NCI-H345 treated with DMSO at 0.1 percent for 48 hours (cell line): ENCODE measurements around the gene ATP1A3.
"Not testable (repeated sequence)": the region's sequence is repeated elsewhere in the genome, so short reads cannot be mapped to it uniquely, and the experiment has no call there.

ENCODE experiments used
- DNase-seq: peaks from one replicate; lab custom pipeline; 2025; ENCODE audit not compliant: unreplicated experiment; lab: John Stamatoyannopoulos, UW

The ATP1A3 gene

DNA sequence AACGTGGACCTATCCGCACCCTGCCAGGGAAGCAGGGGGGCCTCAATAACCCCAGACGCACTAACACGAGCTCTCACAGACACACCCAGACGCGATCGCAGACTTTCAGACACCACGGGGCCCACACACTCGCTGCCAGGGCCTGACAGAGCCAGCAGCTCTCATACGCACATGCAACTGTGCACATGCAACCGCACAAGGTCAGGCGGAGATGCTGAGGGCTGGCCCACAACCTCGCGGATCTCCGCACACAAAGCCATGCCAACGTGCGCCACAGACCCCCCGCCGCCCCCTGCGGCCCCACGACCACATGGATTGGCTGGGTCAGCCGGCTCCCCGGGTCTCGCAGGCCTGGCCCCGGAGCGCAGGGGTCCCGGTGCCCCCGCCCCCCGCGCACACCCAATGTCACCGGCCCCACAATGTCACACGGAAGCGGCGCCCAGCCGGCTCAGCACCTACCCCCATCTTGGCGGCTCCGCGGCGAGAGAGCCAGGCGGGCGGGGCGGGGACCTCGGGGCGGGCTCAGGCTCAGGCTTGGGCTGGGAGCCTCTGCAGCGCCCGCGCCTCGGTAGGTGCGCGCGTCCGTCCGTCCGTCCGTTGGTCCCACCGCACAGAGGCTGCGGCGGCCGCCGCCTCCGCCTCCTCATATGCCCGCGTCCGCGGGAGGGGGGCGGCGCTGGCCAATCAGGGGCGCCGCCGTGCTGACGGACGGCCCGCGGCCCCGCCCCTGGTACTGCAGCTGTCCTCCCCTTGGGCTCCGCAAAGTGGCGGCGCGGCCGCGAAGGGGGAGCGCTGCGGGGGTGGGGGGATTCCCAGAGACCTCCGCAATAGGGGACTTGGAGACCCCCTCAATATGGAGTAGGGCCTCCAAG lies at the start of gene ATP1A3:
TSS of gene ATP1A3 (minus strand) at position 619 of the 872 bp plus-strand sequence. CDS start at position 465, 154 bp downstream.
- DNase-seq = peak; percentile 8

DNA sequence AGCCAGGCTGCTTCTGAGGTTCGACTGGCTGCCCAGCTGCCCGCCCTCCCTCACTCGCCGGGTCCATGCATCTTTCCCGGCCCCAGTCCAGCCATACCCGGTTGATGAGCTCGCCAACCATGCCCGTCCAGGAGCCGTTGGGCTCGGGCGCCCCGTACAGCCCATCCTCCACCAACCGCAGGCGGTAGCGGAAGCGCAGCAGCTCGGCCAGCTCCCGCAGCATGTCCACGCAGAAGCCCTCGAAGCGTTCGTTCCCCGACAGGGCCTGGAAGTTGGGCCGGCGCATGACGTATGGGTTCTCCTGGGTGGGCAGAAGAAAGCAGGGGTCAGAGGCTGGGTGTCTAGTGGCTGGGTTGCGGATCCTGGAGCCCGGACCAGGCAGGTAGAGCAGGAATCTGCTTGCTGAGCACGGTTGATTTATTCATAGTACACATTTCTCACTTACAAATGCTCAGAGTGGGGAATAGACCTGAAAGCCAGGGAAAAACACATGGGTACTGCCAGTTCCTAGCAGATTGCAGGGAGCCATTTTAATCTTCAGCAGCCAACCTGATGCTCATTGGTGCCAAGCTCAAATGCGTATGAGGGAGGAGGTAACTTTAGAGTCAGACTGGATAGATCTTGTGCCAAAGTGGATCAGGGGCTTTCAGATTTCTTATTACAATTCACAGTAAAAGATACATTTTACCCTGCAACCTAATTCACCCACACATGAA lies 48.6 kb upstream of the ATP1A3 start:
- DNase-seq = no peak

DNA sequence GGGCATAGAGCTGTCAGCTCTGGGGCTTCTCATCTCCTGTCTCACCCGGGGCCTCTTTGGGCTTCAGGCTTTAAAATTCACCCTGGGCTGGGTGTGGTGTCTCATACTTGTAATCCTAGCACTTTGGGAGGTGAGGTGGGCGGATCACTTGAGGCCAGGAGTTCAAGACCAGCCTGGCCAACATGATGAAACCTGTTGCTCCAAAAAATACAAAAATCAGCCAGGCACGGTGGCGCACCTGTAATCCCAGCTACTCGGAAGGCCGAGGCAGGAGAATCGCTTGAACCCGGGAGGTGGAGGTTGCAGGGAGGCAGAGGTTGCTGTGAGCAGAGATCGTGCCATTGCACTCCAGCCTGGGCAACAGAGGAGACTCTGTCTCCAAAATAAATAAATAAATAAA lies 46.5 kb upstream of the ATP1A3 start:
- DNase-seq = not testable (repeated sequence)

DNA sequence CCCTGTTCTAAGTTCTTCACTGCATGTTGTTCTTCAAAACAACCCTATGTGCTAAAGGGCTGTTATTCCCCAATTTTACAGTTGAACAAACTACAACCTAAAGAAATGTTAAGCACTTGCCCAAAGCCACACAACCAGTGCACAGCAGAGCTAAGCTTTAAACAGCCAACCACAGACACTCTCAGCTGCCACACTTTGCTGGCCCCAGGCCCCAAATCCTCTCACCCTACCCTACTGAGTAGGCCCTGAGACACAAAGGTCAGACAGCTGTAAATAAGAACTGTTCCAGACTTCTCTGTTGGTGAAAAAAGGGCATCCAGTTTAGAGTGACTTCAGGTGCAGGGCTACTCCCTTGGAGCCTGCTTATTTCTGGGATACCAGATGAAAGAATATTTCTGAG lies 46.0 kb upstream of the ATP1A3 start:
- DNase-seq = no peak

DNA sequence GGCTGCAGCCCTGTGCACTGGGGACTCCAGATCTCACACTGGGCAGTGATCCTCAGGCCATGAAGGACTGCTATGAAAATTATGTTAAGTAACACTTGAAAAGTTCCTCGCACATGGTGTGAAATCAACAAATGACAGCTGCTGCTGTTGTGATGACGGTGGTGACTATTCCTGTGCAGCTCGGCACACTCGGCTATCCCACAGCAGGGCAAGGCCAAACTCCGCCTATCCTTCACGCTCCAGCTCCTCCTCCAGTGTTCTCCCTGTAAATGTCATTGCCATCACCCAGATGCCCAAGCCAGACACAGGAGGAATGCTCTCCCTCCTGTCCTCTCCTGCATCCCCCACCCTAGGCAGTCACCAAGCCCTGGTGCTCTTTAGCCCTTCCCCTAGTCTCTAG lies 44.6 kb upstream of the ATP1A3 start:
- DNase-seq = peak; percentile 52

DNA sequence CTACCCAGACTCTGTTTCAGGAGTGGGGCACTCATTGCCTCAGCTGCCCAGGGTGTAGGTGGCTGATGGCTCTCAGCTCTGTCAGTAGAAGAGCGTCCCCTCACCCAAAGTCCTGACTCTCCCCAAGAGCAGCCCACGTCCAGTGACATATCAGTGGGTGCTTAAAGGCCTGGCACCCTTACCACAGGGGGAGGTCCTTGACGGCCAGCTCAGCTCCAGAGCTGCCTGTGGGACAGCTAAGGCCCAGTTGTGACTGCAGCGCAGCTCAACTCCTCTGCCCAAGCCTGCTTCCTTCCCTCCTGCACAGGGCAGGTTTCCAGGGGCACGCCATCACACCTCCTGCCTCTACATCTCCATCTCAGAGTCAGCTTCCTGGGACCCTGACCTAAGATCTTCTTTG lies 43.6 kb upstream of the ATP1A3 start:
- no peak for DNase-seq

DNA sequence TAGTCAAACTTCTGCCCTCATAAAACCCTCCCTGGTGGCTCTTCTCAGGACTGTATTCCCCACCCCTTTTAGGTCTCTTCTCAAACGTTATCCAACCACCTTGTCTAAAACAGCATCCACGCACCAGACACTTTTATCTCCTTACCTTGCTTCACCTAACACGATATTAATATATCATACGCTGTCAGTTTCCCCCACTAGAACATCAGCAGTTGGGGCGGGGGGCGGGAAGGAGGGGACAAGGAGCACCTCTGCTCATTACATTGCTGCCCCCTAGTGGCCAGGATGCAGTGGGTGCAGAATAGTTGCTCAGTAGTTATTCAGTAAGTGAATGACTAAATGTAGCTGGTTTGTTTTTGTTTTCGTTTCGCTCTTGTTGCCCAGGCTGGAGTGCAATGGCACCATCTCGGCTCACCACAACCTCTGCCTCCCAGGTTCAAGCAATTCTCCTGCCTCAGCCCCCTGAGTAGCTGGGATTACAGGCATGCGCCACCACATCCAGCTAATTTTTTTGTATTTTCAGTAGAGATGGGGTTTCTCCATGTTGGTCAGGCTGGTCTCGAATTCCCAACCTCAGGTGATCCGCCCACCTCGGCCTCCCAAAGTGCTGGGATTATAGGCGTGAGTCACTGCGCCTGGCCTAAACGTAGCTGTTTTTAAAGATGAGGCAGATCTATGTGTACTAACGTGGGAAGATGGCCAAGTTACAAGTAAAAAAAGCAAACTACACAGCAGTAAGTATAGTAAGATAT lies 40.8 kb upstream of the ATP1A3 start:
- DNase-seq = peak; percentile 35

DNA sequence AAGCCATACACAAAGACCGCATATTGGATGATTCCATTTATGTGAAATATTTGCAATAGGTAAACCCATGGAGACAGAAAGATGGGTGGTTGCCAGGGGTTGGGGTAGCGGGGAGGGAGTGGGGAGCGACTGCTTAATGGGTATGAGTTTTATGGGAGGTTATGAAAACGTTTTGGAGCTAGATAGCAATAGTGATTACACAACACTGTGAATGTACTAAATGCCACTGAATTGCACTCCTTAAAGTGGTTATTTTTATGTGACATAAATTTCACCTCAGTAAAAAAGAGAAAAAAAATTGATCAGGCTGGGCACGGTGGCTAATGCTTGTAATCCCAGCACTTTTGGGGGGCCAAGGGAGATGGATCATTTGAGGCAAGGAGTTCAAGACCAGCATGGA lies 39.4 kb upstream of the ATP1A3 start:
- DNase-seq = no peak

DNA sequence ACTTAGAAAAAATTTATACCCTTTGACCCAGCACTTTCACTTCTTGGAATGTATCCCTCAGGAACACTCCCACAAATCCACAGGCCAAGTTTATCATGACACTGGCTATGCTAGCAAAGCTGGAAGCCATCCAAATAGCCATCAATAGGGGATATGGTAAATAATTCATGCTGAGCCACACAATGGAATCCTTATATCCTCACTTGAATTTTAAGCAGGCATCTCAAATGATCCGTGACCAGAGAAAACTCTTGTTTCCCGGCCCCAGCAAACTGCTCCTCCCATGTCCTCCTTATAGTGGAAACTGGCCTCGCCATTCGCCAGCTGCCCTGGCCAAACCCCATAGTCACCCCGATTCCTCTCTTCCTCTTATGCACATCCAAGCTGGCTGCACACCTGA lies 38.4 kb upstream of the ATP1A3 start:
- DNase-seq = peak; percentile 98

DNA sequence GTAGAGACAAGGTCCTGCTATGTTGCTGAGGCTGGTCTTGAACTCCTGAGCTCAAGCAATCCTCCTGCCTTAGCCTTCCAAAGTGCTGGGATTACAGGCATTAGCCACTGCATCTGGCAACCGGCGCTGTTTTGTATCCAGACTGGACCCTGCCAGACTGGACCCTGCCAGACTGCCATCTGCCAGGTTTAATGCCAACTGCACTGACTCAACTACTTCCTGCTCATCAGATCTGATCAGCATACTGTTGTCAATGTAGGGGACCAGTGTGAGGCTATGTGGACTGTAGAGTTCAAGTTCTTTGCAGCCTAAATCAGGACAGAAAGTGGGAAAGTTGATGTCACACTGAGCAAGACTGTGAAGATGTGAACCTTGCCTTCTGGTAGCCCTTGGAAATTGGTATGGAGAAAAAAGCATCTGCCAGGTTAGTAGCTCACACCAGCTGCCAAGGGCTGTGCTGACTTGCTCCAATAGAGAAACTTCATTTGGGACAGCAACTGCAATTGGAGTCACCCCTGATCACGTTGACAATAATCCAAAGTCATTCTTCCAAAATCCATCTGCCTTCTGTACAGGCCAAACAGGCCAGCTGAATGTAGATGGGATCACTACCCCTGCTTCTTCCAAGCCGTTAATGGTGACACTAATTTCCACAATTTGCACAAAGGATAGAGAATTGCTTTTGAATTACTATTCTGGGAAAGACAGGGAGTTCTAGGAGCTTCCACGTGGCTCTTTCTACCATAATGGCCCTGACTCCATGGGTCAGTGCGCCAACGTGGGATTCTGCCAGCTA lies 36.8 kb upstream of the ATP1A3 start:
- no peak for DNase-seq

DNA sequence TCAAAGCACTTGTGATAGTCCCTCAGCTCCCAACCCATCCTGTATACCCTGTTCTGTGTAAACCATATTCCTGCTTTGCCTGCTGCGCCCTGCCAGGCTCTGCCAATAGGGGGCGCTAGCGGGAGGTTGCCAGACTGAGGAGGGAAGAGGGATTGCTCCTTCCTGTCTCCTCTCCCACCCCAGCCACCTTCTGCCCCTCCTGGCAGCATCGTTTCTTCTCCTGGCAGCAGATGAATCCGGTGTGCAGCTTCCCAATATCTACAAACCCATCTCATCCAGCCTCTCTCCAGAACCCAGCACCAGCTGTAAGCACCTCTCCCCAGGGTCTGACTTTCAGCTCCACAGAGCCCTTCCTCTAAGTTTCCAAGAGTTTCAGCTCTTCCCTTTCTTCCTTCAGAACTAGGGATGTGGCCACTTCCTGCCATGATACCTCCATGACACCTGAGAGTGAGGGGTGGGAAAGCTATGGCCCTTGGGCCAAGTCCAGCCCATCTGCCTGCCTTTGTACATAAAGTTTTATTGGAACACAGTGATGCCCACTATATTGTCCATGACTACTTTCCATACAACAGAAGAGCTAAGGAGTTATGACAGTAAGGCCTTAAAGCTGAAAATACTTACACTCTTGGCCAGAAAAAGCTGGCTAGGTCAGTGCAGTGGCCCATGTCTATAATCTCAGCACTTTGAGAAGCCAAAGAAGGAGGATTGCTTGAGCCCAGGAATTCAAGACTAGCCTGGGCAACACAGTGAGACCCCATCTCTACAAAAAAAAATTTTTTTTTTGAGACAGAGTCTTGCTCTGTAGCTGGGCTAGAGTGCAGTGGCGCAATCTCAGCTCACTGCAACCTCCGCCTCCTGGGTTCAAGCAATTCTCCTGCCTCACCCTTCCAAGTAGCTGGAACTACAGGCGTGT lies 34.5 kb upstream of the ATP1A3 start:
- no peak for DNase-seq

DNA sequence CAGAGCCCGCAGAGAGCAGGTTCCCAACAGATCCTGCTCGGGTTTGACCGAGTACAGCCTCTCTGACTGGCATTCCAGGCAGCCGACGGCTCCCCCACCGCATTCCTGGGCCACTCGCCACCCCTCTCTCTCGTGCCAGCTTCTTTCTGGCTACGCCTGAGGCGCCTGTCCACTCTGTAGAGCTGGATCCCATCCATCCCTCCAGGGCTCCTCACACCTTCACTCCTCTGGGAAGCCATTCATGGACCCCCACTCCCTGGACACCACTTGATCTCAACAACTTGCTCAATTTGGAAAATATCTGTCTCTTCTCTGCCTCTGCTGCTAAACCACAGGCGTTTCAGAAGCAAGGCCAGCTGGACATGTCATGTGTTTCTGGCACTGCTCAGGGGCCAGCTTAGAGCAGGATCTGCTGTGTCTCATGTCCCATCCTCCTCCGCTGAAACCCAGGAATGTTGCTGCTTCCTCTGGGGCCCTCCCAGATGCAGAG lies 30.6 kb upstream of the ATP1A3 start:
- no peak for DNase-seq

DNA sequence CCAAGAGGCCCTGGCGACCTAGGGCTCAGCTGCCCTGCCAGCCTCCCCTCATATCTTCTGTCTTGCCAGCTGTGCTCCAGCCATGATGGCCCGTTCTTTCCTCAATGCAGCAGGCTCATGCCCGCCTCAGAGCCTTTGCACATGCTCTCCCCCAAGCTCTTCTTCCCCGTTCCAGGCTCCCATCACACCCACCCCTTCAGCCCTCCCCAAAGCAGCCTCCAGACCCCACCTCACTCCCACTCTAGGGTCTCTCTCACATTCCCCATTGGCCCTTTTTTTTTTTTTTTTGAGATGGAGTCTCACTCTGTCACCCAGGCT lies 29.9 kb upstream of the ATP1A3 start:
- DNase-seq = no peak

DNA sequence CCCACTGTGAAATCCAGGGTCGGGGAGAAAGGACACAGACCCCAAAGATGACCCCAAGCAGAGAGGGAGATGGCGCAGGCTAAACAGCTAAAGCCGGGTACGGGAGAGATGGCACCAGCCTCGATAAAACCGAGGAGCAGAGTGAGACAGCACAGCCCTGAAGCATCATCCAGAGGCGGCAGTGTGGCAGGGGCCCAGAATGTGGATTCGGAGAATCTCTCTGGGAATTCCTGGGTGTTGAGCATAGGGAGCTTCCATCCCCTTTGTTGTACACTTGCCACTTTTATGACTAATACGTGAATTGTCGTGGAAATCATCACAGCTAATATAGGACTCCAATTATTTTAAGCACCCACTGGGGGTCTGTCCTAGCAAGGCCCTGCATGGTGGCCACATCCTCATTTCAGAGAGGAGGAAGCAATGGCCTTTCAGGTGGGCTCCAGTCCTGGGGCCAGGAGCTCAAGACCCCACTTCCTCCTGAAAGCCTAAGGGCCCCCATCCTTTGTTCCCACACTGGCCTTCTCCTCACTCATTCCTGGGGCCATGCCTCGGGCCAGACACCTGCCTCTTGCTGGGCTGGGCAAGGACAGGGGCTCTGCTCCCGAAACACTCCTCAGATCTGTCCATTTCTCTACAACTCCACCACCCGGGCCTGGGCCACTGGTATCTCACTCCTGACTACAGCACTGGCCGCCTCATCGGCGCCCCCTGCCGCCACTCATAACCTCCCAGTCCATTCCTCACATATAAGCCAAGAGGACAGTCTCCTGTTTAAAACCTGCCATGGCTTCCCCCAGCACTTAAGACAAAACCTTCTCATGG lies 29.3 kb upstream of the ATP1A3 start:
- DNase-seq = no peak

DNA sequence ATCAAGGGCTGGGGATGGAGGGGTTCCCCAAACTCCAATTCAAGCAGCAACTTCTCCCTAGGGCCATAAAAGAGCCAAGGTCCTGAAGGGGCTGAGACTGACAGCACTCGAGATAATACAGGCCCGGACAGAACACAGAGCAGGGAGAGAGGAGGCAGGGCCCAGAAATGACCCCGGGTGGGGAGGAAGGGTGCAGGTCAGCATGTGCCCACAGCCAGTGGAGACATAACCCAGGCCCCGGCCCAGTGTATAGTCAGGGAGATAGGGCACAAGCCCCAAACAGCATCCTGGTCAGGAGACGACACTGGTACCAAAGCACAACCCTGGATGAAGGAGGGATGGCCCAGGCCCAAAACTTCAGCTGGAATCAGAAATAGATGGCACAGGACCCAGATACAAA lies 28.6 kb upstream of the ATP1A3 start:
- DNase-seq = no peak

DNA sequence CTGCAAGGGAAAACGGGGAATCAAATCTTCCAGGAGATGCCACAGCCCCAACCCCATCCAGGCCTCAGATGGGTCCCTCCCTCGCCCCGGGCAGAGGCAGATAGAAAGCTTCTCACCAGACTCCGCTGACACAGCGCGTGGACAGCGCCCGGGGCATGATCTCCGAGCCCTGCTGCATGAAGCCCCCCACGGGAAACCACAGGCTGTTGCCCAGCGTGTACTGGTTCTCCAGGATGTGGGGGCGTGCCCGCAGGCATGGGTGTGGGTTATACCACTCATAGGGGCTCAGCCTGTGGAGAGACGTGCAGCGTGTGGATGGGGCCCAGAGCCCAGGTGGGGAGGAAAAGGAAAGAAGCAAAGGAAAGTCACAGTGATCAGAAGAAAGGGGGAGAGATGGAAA lies 27.2 kb upstream of the ATP1A3 start:
- DNase-seq = no peak

DNA sequence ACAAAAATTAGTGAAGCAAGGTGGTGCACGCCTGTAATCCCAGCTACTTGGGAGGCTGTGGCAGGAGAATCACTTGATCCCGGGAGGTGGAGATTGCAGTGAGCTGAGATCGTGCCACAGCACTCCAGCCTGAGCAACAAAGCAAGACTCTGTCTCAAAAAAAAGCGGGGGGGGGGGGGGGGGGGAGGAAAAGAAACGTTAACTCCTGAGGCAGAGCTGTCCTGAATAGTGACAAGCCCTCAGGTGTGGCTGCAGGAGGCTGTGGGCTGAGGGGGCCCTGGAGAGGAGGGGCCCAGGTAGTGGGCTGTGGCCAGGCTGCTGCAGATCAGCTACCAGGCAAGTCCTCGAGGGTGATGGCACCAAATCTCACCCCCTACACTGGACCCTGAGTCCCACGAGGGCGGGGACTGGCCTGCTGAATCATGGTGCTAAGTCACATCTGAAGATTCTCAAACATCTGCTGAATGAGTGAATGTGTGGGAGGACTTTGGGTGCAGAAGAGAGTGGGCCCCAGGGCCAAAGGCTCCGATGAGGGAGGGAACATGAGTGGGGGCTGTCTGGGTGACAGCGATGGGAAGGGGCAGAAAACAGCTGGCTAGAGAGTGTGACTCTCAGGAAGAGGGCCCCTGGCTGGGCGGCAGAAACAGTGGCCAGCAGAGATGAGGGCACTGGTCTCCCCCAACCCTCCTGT lies 24.6 kb upstream of the ATP1A3 start:
- DNase-seq = no peak

DNA sequence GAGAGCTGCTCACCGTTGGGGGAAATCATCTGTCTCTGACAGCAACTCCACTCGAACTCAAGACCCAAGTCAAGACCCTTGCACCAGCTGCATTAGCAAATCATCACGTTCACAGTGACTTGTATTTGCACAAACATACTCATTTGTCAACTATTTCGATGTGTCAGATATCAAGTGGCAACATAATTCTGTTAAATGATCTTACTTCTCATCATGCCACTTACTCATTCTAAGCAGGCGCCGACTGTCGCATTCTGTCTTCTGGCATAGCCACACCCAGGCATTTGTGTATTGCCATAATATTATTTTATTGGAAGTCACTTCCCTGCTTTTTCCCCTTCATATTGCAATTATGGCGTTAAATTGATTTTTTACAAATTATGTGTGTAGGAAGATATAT lies 23.0 kb upstream of the ATP1A3 start:
- no peak for DNase-seq
